NOMO-1 (cell line): ENCODE measurements around the gene RPRD1B.

ENCODE experiments used
- DNase-seq, 2 experiments: peaks; one replicate each; lab custom pipeline; 2025; ENCODE audit not compliant: unreplicated experiment in 2 of 2; lab: John Stamatoyannopoulos, UW

RPRD1B gene

GRCh38 chr20:38072898-38073297 lies 39.4 kb downstream of the RPRD1B start:
- DNase-seq, result no peak

DNA sequence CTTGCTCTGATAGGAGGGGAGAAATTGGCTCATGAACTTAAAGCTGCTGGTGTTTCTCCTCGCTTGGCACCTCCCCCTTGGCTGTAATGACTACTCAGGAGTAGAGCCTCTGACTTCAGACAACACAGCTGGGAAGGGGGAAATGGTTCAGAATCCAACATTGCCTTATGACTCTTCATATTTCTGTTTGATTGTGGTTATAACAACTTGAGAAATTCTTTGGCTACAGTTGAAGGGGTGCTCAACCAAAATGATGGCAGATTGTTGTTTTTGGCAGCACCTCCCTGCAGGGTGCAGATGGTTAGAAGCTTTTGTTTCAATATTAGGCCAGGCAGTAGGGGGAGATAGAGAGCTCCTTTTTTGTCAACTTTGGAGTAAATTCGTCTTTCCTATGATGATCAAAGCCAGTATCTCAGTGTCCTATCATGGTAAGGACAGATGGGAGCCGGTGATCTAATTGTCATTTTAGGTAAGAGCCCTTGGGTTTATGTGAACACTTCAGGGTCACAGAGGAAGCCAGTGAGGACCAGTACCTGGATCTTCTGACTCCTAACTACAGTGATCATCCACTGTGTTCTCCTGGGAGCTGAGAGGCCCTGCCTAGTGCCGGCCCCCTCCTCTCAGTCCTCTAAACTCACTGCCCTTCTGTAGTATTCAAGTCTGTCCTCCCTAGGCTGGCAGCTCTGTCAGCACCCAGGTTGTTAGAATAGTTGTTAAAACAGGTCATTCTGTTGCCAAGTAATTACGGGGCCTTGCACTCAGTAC lies 39.9 kb downstream of the RPRD1B start:
- peak; percentile 2 to 41 for DNase-seq

GRCh38 chr20:38075161-38075998 lies 41.8 kb downstream of the RPRD1B start:
- DNase-seq, result no peak

GRCh38 chr20:38076548-38076947 lies 43.0 kb downstream of the RPRD1B start:
- no peak for DNase-seq

- DNase-seq, result no peak
These were observed 44.5 kb downstream of the RPRD1B start for GRCh38 chr20:38078084-38078483.

GRCh38 chr20:38079353-38079752 lies 45.8 kb downstream of the RPRD1B start:
- no peak for DNase-seq

DNA sequence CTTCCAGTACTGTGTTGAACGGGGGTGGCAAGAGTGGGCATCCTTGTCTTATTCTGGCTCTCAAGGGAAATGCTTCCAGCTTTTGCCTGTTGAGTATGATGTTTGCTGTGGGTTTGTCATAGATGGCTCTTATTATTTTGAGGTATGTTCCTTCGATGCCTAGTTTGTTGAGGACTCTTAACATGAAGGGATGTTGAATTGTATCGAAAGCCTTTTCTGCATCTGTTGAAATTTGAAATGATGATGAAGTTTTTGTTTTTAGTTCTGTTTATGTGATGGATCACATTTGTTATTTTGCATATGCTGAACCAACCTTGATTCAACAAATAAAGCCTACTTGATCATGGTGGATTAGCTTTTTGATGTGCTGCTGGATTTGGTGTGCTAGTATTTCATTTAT lies 48.0 kb downstream of the RPRD1B start:
- DNase-seq, result no peak

DNA sequence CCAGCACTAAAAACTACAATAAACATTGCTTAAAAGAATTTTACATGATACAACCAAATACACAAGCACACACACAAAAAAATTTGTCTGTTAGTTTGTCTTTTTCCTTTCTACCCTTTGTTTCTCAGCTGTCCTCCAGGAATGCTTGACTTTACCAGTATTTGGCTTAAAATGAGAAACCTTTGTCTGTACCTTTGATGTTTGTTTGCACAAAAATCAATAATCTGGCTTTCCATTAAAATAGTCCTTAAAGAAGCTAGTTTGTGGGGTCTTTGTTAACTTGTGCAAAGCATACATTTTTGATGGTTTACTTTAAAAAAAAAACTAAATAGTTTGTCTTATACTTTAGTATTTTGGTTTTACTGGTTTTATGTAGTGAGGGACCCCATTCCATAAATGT lies 49.3 kb downstream of the RPRD1B start:
- no peak for DNase-seq

DNA sequence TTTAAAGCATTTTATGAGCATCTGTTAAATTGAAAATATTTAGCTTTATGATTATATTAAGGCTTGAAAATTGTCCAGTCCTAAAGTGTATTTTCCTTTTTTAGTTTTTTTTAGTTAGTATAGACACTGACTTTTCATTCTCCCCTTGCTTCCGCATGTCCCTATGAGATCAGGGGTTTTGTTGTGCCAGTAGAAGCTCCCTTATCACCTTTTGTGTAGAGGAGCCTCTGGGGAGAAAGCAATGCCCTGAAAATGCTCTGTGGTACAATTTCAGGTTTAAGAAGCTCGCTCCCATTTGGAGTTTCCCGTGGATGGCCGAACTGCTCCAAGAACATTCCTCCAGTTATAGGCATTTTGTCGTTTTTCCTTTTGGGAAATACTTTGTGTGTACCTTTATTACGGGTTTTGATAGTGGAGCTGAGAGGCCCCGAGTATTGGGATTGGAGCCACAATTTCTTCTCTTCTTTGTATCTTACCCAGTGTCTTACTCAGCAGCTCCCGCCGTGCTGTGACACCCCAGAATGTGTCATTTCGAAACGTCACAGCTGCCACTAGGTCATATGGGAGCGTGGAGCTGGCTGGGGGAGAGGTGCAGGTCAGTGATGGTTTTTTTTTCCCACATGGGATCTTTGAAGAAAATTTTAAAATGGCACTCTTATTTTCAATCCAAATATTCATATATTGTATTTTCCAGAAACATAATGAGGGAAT lies 49.9 kb downstream of the RPRD1B start:
- no peak for DNase-seq

- DNase-seq, result no peak
These were observed 50.9 kb downstream of the RPRD1B start for GRCh38 chr20:38084425-38084951.

GRCh38 chr20:38085026-38085425 lies 51.5 kb downstream of the RPRD1B start:
- no peak for DNase-seq

DNA sequence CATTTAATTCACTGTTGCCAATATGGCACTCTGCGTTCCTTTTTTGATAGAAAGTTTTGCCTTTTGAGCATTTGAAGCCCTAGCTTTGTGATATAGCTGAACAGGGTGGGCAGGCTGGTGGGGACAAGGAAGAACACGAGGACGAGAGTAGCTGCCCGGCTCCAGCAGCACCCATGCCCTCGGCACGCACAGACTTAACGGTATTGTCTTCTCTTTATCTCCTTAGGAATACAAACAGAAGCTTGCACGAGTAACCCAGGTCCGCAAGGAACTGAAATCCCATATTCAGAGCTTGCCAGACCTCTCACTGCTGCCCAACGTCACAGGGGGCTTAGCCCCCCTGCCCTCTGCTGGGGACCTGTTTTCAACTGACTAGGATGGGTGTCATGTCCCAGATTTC lies 56.0 kb downstream of the RPRD1B start:
- no peak for DNase-seq

DNA sequence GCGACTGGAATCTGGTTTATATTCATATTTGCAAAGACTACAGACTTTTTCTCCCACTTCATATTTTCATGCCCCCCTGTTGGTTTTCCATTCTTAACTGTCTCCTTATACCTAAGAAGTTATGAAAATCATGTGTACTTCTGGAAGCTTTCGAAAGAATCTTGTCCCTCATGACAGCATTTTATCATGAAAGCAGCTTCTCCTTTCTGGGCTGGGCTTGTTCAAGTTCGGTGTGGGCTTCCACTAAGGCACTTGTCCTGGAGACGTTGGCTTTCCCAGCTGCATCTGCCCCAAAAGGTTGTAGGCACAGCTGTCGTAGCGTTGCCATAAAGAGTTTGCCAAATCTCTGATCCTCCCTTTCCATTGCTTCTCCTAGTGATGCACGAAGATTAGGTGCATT lies 56.5 kb downstream of the RPRD1B start:
- no peak for DNase-seq

DNA sequence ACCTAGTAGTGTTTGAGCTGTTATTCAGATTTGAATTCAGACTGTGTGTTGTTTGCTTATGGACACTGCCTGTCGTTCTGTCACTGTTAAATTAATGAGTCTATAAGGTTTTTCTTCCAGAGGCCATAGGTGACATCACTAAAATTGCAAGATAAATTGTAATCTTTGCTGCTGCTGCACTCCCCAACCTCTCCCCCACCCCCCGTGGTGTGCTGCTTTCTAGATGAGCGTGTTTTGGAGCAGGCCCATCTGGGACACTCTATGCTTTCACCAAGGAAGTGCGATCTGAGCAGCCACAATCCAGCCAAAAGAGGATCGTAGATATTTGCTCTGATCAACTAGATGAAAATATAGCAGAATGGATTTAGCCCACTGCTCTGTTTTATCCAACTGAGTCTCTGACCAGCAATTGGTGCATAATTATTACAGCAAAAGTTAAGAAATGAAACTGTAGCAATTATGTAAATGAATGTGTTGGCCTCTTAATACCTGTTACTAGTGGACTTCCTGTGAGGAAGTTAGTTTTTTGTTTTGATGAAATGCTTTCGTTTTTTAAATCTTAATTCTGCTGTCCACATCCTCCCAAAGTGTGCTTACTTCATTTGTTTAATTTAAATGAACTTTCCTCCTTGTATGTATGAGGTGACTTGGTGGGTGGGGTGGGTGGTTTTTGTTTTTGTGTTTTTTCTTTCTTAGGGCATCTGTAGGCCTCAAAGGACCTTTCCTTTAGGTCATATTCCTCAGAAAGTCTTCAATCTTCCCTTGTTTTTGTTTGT lies 58.1 kb downstream of the RPRD1B start:
- DNase-seq, result peak in 1 of 2 experiments; percentile 30

GRCh38 chr20:38092260-38092857 lies 58.8 kb downstream of the RPRD1B start:
- no peak for DNase-seq

DNA sequence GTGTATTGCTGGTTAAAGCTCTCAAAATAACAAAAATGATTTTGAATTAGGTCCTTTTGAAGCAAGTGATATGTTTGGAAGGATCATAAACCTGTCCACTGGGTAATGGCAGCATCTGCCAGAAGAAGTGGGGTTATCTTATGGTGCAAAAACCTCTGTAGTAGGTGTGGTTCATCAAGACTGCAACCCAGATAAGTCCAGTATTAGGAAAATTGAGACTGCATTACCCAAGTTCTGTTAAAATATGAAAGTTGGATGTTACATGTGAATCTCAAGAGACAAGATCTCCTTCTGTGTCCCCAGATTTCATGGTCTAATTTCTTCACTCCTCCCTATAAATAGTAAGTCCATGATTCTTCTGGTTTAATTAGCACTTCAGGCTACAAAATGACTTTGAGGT lies 59.4 kb downstream of the RPRD1B start:
- no peak for DNase-seq

- no peak for DNase-seq
These were observed 60.1 kb downstream of the RPRD1B start for GRCh38 chr20:38093641-38094077.

DNA sequence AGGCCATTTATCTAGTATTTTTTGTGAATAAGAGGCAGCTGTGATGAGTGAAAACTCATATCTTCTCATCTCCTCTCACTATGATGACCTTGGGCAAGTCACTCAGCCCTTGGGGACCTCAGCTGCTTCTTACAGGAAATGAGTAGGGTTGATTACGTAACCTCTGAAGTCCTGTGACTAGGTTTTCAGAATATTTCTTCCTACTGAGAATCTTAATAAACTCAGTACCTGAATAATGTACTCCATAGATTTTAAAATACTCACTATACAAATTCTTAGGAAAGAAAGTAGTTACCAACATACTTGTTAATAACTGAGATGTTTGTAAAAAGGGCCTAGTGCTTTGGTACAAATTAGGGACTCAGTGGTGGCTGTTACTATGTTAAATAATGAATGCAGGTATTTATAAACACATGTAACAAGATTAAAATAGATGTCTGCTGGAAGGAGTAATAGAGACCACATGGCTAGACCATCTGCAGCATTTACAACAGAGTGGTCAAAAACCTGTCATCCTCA lies 60.9 kb downstream of the RPRD1B start:
- peak; percentile 34 to 94 for DNase-seq

DNA sequence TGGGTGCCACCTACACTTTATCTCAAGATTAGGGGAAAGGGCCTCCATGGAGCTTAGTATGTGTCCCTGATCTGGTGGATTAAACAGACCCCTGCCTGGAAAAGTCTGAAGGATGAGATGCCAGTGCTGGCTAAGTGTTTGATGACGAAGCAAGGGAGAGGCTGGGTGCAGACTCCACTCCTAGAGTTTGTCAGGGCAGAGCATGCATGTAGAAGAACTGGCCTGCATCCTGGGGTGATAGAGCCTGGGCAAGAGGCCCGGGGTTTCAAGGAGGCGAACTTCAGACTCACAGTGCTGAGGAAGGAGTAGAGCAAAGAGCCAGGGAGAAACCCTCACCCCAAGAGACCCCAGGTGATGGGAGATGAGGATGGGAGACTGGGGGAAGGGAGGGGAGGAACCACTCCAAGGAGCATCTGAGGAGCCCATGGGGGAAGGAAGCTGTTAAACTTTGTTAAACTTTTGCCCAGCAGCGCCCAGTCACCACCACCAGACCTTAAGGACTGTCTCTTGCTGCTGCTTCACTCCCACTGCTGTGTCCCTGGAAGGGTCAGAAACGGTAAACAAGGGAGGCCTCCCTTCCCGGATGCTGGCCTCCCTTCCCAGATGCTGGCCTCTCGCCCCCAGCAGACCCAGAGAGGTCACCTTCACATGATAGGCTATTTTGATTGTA lies 61.6 kb downstream of the RPRD1B start:
- no peak for DNase-seq
